HPDE6-E6E7 (cell line): Measurements from ENCODE around the gene TRIM43.
"Not testable (repeated sequence)": the region's sequence is repeated elsewhere in the genome, so short reads cannot be mapped to it uniquely, and the experiment has no call there.

Source experiments
- DNase-seq: peaks from one replicate; pipeline ENCODE4 v3.0.0; 2011; ENCODE audit warnings: missing footprints; ENCODE audit errors: extremely low spot score

Gene TRIM43

GRCh38 chr2:95641787-95642186 is 50.0 kb downstream of the TRIM43 start:
- not testable (repeated sequence) for DNase-seq

- not testable (repeated sequence) for DNase-seq
Measured at GRCh38 chr2:95642360-95642759, 50.6 kb downstream of the TRIM43 start.

GRCh38 chr2:95642951-95643350 is 51.1 kb downstream of the TRIM43 start:
- not testable (repeated sequence) for DNase-seq

- not testable (repeated sequence) for DNase-seq
Measured at GRCh38 chr2:95645312-95645711, 53.5 kb downstream of the TRIM43 start.

- DNase-seq, result not testable (repeated sequence)
Measured at GRCh38 chr2:95646274-95646994, 54.6 kb downstream of the TRIM43 start.

GRCh38 chr2:95648894-95649544 is 57.2 kb downstream of the TRIM43 start:
- DNase-seq, result not testable (repeated sequence)
